Measurements from ENCODE around the gene GNB5.
"Not testable (repeated sequence)": the region's sequence is repeated elsewhere in the genome, so short reads cannot be mapped to it uniquely, and the experiment has no call there.

The GNB5 gene

GRCh38 chr15:52170199-52170598, 21.0 kb downstream of the GNB5 start:
- not testable (repeated sequence) for DNase-seq (ENCODE audit: low read depth, low spot score)

DNA sequence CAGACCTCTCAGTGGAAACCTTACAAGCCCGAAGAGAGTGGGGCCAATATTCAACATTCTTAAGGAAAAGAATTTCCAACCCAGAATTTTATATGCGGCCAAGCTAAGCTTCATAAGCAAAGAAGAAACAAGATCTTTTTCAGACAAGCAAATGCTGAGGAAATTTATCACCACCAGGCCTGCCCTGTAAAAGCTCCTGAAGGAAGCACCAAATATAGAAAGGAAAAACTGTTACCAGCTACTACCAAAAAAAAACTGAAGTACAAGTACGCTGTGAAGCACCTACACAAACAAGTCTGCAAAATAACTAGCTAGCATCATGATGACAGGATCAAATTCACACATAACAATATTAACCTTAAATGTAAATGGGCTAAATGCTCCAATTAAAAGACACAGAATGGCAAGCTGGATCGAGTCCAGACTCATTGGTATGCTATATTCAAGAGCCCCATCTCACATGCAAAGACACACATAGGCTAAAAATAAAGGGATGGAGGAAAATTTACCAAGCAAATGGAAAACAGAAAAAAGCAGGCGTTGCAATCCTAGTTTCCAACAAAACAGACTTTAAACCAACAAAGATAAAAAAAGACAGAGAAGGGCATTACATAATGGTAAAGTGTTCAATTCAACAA, 25.6 kb downstream of the GNB5 start:
- DNase-seq (ENCODE audit: low read depth, low spot score), result not testable (repeated sequence)

- DNase-seq (ENCODE audit: low read depth, low spot score), result no peak
Observed at GRCh38 chr15:52164631-52165265, 26.4 kb downstream of the GNB5 start.

- no peak for DNase-seq (ENCODE audit: low read depth, low spot score)
Observed at GRCh38 chr15:52163321-52164190, 27.6 kb downstream of the GNB5 start.

- no peak for DNase-seq (ENCODE audit: low read depth, low spot score)
Observed at GRCh38 chr15:52162876-52163275, 28.3 kb downstream of the GNB5 start.

DNA sequence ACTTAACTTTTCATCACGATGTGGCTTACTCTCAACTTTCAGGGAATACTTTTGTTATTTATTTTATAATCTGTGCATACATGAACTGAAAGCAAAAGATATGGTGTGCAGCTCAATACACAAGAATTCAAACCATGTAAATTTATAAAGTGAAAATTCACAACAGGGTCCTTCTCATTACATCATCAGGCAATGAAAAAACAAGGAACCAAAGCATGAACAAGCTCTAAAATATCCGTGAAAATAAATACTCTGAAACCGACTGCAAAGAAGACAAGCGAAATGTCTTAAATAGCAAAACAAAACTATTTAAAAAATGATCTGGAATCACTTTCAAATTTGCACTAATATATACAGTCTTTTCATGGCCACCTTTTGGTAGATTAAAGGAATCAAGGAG, 28.9 kb downstream of the GNB5 start:
- no peak for DNase-seq (ENCODE audit: low read depth, low spot score)

DNA sequence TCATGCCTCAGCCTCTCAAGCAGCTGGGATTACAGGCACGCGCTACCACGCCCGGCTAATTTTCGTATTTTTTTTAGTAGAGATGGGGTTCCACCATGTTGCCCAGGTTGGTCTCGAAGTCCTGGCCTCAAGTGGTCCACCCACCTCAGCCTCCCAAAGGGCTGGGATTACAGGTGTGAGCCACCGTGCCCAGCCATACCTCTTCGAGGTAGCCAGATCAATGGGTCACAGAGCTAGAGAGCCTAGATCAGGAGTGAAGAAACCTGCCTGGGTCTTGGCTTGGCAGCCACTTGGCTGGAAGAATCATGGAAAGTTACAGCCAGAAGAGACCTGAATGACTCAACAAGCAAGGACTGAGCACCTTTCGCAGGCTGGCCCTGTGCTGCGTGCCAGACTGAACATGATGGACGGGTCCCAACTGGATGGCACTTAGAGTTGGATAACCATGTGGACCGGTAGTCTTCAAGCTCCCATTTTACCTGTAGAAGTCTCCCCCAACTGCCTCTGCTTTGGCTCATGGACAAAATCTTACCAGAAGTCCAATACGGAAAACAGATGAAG, 29.7 kb downstream of the GNB5 start:
- no peak for DNase-seq (ENCODE audit: low read depth, low spot score)

DNA sequence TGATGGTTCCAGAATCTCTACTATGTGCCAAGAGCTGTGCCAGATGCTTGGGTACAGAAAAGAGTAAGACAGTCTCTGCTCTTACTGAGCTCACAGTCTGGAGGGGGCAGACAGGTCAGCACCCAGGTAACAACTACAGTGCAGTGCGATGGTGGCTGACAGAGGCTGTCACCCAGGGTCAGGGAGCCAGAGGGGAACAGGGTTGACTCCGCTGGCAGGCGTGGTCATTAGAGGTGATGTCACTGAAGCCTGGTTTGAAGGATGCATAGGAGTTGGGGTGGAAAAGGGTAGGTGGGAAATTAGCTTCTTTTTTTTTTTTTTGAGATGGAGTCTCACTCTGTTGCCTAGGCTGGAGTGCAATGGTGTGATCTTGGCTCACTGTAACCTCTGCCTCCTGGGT, 31.5 kb downstream of the GNB5 start:
- no peak for DNase-seq (ENCODE audit: low read depth, low spot score)

- DNase-seq (ENCODE audit: low read depth, low spot score), result no peak
Observed at GRCh38 chr15:52158084-52158765, 33.0 kb downstream of the GNB5 start.

GRCh38 chr15:52155878-52156277, 35.3 kb downstream of the GNB5 start:
- no peak for DNase-seq (ENCODE audit: low read depth, low spot score)

GRCh38 chr15:52154896-52155865, 36.0 kb downstream of the GNB5 start:
- no peak for DNase-seq (ENCODE audit: low read depth, low spot score)

DNA sequence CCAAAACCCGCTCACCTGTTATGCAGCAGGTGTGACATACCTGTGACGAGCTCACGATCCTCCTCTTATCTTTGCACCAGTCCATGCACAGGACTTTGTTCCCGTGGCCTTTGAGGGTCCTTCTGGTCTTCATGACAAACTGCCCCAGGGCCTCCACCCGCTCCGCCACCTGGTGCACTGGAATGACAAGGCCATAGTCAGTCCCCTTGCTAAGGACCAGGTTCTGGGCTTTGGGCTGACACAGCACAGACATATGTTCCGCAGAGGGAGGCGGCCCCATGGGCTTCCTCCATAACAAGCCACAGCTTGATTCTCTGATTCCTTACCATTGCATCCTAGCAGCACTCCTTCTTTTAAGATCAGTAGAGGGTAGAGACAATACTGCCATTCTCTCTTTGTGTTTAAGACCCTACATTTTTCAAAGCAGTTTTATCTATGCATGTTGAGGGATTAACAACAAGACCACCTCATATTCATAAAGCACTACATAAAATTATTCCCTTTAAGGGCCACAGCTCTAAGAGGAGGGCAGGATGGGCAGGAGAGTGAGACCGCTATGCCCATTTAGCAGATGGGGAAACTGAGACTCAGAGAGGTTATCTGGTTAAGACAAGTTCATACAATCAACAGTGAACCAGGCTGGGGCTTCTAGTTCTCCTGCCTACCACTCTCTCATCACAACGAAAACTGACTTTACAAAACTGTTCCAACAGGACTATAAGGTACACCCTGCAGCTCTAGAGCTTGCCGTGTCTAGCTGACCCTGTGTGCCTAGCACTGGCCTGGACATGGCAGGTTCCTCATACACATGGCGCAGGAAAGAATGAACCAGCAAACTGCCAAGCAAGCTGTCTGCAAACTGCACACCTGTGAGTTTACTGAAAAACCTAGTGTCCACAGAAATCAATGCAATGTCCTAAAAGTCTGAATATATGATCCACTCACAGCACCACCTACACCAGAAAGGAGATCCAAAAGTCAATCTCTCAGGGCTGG, 37.0 kb downstream of the GNB5 start:
- no peak for DNase-seq (ENCODE audit: low read depth, low spot score)

- no peak for DNase-seq (ENCODE audit: low read depth, low spot score)
Observed at GRCh38 chr15:52151353-52151752, 39.8 kb downstream of the GNB5 start.

DNA sequence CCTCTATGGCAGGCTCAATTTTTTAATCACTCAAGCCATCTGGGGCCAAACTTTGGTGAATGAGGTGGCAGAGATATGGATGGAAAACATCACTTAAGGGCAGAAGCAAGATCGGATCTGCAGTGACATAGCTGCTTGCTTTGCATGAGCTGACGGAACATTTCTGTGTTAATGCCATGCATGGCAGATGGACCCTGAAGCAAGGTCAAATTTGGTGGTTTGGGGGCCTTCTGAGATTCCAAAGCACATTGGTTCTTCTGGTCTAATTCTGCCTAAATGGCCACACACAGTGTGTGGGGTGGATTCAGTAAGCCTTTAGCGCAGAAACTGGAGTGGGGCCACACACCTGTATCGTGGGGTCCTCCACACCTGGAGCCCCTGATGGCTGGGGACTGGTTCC, 40.3 kb downstream of the GNB5 start:
- no peak for DNase-seq (ENCODE audit: low read depth, low spot score)

GRCh38 chr15:52150043-52150825, 41.0 kb downstream of the GNB5 start:
- no peak for DNase-seq (ENCODE audit: low read depth, low spot score)

- DNase-seq (ENCODE audit: low read depth, low spot score), result no peak
Observed at GRCh38 chr15:52148403-52148802, 42.8 kb downstream of the GNB5 start.

- no peak for DNase-seq (ENCODE audit: low read depth, low spot score)
Observed at GRCh38 chr15:52146776-52147175, 44.4 kb downstream of the GNB5 start.

DNA sequence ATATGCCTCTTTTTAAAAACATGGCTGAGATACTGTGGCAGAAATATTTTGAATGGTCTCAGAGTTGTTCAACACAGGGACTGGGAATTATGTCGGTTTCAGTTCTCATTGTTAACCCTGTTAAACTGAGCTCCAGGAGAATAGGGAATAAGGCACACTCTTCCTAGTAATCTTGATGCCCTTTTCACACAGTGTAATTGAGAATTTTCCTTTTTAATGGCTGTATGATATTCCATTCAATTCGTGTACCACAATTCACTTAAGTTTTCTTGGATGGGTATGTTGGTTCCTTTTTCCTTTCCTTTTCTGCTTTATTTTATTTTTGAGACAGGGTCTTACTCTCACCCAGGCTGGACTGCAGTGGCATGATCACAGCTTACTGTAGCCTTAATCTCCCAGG, 44.9 kb downstream of the GNB5 start:
- no peak for DNase-seq (ENCODE audit: low read depth, low spot score)

Measured in smooth muscle cell of the brain vasculature (primary cell).